CD4-positive, alpha-beta T cell (primary cell): ENCODE results near the gene SOS1. TPM values are rescaled to one million over a fixed set of nuclear protein-coding genes. Genes with fewer than 3 reads are reported as not detected.

ENCODE experiments used
- ATAC-seq: fragments of 200-7000 bp; cut with Tn5 transposase; one replicate; pipeline ENCODE4 v1.10.0; 2022; ENCODE audit warnings: mild to moderate bottlenecking; ENCODE audit not compliant: poor library complexity
- CTCF ChIA-PET: fragments of 350-600 bp; sonication (Branson Sonifier 250); formaldehyde crosslinking; loops from one replicate; lab custom pipeline; 2021; ENCODE audit warnings: antibody characterized with exemption, inconsistent platforms; lab: Charles Lee
- POLR2A ChIA-PET: fragments of 350-600 bp; sonication (Branson Sonifier 250); formaldehyde crosslinking; loops from one replicate; lab custom pipeline; 2021; ENCODE audit warnings: antibody characterized with exemption, inconsistent platforms; lab: Charles Lee
- DNase-seq, 14 experiments: peaks; one replicate each; pipeline ENCODE4 v3.0.0-alpha.2; 2013 to 2020; ENCODE audit warnings: mixed read lengths in 2 of 14
- H3K27ac ChIP-seq, 2 donors: one replicate each; pipeline versions ENCODE4 v1.5.1 to v1.7.0; 2013; ENCODE audit warnings: low read length in 2 of 2, low read depth in 1 of 2, mild to moderate bottlenecking in 1 of 2
- H3K27me3 ChIP-seq, 2 experiments: 1 replicate in 1 of 2; 2 replicates in 1 of 2; pipeline versions ENCODE4 v1.6.1 to v1.7.0; 2013; ENCODE audit warnings: low read length in 2 of 2, control low read depth in 1 of 2, mild to moderate bottlenecking in 1 of 2, moderate library complexity in 1 of 2; ENCODE audit not compliant: insufficient read depth in 2 of 2, control insufficient read depth in 1 of 2
- H3K36me3 ChIP-seq: one replicate; pipeline ENCODE4 v1.6.1; 2013; ENCODE audit warnings: low read length, control low read depth; ENCODE audit not compliant: insufficient read depth
- H3K4me1 ChIP-seq: one replicate; pipeline ENCODE4 v1.6.1; 2013; ENCODE audit warnings: low read length, control low read depth; ENCODE audit not compliant: insufficient read depth
- H3K4me3 ChIP-seq: one replicate; pipeline ENCODE4 v1.5.1; 2013; ENCODE audit warnings: mild to moderate bottlenecking, low read length, moderate library complexity
- H3K9me3 ChIP-seq, 2 experiments: 1 replicate in 1 of 2; 2 replicates in 1 of 2; pipeline versions ENCODE4 v1.6.1 to v1.7.0; 2013; ENCODE audit warnings: low read length in 2 of 2, mild to moderate bottlenecking in 2 of 2, control low read depth in 1 of 2, moderate library complexity in 1 of 2; ENCODE audit not compliant: control insufficient read depth in 1 of 2, insufficient read depth in 1 of 2
- H3K27ac Mint-ChIP-seq: one replicate; pipeline ENCODE4 v1.8.0; 2020; ENCODE audit warnings: mixed read lengths
- H3K27me3 Mint-ChIP-seq: one replicate; pipeline ENCODE4 v1.8.0; 2021; ENCODE audit warnings: mixed read lengths
- H3K36me3 Mint-ChIP-seq: one replicate; pipeline ENCODE4 v1.8.0; 2021; ENCODE audit warnings: low read depth, mixed read lengths
- H3K4me1 Mint-ChIP-seq: one replicate; pipeline ENCODE4 v1.8.0; 2021; ENCODE audit warnings: low read depth, mixed read lengths
- H3K4me3 Mint-ChIP-seq: one replicate; pipeline ENCODE4 v1.8.0; 2020; ENCODE audit warnings: mild to moderate bottlenecking, mixed read lengths
- H3K9me3 Mint-ChIP-seq: one replicate; pipeline ENCODE4 v1.8.0; 2020; ENCODE audit warnings: mixed read lengths
- intact Hi-C, 2 experiments: fragments of 100-400 bp; cut with DNase I in 1 of 2; cut with micrococcal nuclease in 1 of 2; formaldehyde crosslinking; loops; one replicate each; pipeline versions ENCODE4 v1.15.1 to v1.9.0; 2023 to 2025; cut with DNase I, micrococcal nuclease
- total RNA-seq, 174 experiments: library from RNA in 2 of 174; stranded (reverse) in 2 of 174; gene quantifications; one replicate each; pipeline ENCODE4 v1.2.3 and lab custom pipeline; 2021 to 2026
- TF ChIP-seq, protein P1 (sequence below): fragments of 200-600 bp; IDR thresholded peaks from one replicate; pipeline ENCODE4 v1.8.0; 2022; ENCODE audit warnings: antibody characterized with exemption, mild to moderate bottlenecking

SOS1 gene
- total RNA-seq, 2 experiments from 2014 or later = 16.4 to 16.9 TPM

DNA sequence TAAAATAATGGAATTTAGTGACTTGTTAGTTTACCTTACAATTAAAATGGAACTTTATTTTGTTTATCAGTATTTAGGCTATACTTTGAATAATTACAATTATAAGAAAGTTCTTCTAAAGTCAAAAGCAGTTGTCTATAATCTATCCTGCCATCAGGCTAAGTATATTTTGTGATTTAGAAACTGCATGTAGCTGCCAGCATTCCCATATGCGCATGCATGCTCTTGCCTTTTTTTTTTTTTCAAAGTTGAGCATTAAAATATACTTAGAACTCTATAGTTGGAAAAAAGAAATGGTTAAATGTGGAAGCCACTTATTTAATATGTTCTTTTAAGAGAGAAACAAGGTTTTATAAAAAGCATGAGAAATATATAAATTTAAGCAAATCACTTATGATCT is 132.1 kb downstream of the SOS1 start:
- Mint-ChIP-seq H3K36me3 (peaks cover 65% of the 10 kb centered on the region), H3K9me3 (no peaks in the 10 kb centered on the region), H3K4me1 (peaks cover 5% of the 10 kb centered on the region), H3K27ac (no peak overlapping the region), H3K27me3 (no peaks in the 10 kb centered on the region), H3K4me3 (no peak overlapping the region)
- intact Hi-C loops = no loop called here
- POLR2A ChIA-PET = no interaction called here
- TF ChIP-seq, protein P1, sequence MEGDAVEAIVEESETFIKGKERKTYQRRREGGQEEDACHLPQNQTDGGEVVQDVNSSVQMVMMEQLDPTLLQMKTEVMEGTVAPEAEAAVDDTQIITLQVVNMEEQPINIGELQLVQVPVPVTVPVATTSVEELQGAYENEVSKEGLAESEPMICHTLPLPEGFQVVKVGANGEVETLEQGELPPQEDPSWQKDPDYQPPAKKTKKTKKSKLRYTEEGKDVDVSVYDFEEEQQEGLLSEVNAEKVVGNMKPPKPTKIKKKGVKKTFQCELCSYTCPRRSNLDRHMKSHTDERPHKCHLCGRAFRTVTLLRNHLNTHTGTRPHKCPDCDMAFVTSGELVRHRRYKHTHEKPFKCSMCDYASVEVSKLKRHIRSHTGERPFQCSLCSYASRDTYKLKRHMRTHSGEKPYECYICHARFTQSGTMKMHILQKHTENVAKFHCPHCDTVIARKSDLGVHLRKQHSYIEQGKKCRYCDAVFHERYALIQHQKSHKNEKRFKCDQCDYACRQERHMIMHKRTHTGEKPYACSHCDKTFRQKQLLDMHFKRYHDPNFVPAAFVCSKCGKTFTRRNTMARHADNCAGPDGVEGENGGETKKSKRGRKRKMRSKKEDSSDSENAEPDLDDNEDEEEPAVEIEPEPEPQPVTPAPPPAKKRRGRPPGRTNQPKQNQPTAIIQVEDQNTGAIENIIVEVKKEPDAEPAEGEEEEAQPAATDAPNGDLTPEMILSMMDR = no peak
- H3K4me3 ChIP-seq = no peak overlapping the region
- CTCF ChIA-PET = no interaction called here
- peaks cover 57% of the 10 kb centered on the region for H3K36me3 ChIP-seq
- ATAC-seq (no peak), DNase-seq (no peak)
- H3K27ac ChIP-seq = no peak overlapping the region
- no peaks in the 10 kb centered on the region for H3K9me3 ChIP-seq
- H3K4me1 ChIP-seq = no peaks in the 10 kb centered on the region
- no peaks in the 10 kb centered on the region for H3K27me3 ChIP-seq

DNA sequence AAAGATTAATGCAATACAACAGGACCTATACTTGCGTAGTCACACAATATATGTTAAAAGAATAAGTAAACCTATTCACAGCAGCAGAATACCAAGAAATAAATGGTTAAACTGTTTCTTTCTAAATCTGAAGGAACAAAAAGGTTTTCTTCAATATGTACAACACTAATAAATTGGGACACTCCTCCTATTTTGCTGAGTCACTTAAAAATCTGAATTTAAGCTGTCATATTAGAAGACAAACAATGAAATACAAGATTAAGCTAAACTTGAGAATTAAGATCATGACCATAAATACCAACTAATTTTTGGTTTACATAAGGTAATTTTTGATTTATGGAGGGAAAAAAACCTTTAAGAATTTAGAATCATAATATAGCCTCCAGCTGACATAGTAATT is 138.4 kb downstream of the SOS1 start:
- H3K27ac Mint-ChIP-seq = no peak overlapping the region
- Histone ChIP-seq H3K4me1 (no peaks in the 10 kb centered on the region), H3K36me3 (peaks cover 21% of the 10 kb centered on the region), H3K27ac (no peak overlapping the region), H3K27me3 (no peaks in the 10 kb centered on the region), H3K9me3 (no peaks in the 10 kb centered on the region), H3K4me3 (no peak overlapping the region)
- DNase-seq (no peak), ATAC-seq (no peak)
- CTCF ChIA-PET = no interaction called here
- TF ChIP-seq, protein P1 = no peak
- no peaks in the 10 kb centered on the region for H3K9me3 Mint-ChIP-seq
- no peaks in the 10 kb centered on the region for H3K4me1 Mint-ChIP-seq
- no peak overlapping the region for H3K4me3 Mint-ChIP-seq
- POLR2A ChIA-PET = no interaction called here
- intact Hi-C loops = no loop called here
- no peaks in the 10 kb centered on the region for H3K27me3 Mint-ChIP-seq
- peaks cover 31% of the 10 kb centered on the region for H3K36me3 Mint-ChIP-seq

DNA sequence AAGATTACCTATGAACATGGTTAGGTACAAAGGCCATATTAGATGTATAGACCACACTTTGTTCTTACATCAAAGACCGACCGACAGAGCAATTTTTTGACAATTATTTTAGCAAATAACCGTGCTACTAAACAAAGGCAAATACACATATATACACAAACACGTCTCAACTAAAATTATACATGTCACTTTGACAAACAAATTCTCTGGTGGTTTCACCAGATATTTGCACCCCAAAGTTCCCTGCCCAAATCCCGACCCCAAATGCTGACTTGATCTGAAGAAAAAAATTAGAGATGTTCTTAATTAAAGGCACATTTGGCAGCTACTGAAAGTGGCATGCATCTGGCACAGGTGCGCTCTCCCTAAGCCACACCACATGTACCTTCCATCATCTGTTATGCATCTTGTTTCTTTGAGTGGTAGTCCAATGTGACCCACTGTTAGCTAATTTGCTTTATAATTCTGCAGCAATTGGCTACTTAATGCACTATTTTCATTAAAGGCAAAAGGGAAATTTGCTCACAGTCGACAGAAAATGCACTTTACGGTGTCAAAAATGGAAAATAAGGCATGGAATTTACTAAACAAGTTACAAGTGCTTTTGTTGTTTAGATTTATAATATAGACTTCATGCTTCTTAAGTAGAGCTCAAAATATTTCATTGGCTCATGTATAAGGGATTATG is 139.0 kb downstream of the SOS1 start:
- ATAC-seq = no peak
- H3K4me1 Mint-ChIP-seq = no peaks in the 10 kb centered on the region
- no peak for DNase-seq
- H3K27ac ChIP-seq = no peak overlapping the region
- peaks cover 25% of the 10 kb centered on the region for H3K36me3 Mint-ChIP-seq
- no peak overlapping the region for H3K27ac Mint-ChIP-seq
- ChIA-PET POLR2A (no interaction called here), CTCF (interaction anchor here (0.6 kb wide), 1 partner anchor 417 kb away, joined by 5 read pairs; no protein-coding TSS in a partner anchor)
- no peaks in the 10 kb centered on the region for H3K27me3 Mint-ChIP-seq
- H3K4me3 ChIP-seq = no peak overlapping the region
- no peaks in the 10 kb centered on the region for H3K4me1 ChIP-seq
- peaks cover 18% of the 10 kb centered on the region for H3K36me3 ChIP-seq
- intact Hi-C loops = no loop called here
- H3K9me3 ChIP-seq = no peaks in the 10 kb centered on the region
- no peaks in the 10 kb centered on the region for H3K9me3 Mint-ChIP-seq
- no peak overlapping the region for H3K4me3 Mint-ChIP-seq
- no peaks in the 10 kb centered on the region for H3K27me3 ChIP-seq
- TF ChIP-seq, protein P1 = no peak
